HG02588 (cell line): ENCODE results near the gene EIF4A3.

Experiments
- ATAC-seq: cut with Tn5 transposase; IDR thresholded peaks from one replicate; pipeline ENCODE4 v1.9.1; 2021; ENCODE audit warnings: mild to moderate bottlenecking, moderate library complexity; ENCODE audit not compliant: unreplicated experiment

EIF4A3 gene

DNA sequence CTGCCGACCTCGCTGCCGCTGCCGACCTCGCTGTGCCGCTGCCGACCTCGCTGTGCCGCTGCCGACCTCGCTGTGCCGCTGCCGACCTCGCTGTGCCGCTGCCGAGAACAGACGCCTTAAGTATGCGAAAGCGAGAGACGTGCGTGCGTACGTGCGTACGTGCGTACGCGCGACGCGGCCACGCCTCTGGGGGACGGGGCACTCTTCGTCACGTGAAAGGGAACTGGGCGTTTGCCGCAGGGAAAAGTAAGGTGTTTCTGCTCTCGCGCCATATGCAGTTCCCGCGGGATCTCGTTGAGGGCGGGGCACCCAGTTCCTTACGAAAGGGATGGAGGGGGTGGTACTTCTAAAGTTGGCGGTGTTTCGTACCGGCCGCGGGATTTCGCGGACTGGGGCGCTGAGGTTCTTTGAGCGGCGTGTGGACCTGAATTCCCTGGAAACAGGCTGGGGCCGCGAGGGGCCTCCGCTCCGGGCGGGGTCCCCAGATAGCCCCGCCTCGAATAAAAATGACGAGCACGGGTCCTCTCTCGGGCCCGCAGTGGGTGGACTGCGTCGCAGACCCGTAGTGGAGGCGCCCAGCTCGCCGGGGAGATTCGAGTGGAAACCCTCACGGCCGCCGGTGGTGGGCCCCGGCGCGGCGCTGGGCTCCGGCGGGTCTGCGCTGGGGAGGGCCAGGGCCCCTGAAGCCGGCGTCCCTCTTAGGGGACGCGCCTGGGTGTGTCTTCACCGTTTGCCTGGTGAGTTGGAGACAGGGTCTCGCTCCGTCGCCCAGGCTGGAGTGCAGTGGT is at the start of gene EIF4A3:
TSS of gene EIF4A3 (minus strand) at position 94 of the 788 bp plus-strand sequence. CDS start 167 bp downstream, outside the sequence.
- ATAC-seq, result peak; percentile 81

- no peak for ATAC-seq
Measured at GRCh38 chr17:80196652-80197051, 49.7 kb upstream of the EIF4A3 start.

DNA sequence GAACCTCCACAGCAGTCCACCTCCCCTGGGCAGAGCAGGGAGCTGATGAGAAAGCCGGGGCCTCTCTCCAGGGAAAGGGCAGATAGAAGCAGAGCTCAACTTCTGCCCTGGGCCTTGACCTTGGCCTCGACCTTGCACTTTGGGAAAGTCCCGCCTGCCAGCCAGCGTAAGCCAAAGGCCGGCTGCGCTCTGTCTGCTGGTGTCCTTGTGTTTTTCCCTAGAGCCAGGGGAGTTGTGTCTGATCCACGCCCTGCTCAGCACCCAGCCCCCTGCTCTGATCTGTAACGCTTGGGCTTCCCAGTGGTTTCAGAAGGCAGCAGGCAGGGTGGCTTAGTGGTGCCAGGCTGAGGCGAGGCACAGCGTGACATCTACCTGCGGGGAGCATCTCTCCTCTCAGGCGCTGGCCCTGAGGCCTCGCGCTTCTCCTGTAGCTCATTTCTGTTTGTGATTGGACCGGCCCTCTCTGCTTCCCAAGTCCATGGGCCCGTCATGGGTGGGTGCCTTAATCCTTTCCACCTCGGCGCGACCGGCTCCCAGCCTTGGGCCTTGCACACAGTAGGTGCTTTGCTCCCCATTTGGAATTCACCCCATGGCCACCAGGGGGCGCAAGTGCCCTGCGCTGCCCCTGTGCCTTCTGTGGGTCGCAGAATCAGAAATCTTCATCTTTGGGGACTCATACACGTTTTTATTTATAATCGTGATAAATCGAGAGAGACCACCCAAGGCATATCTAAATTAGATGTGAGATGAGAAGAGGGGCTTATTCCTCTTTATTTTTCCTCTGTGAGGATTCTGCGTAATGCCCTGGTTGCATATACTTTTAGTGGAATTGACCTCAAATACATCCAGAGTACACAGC is 49.0 kb upstream of the EIF4A3 start:
- ATAC-seq, result no peak

- ATAC-seq, result no peak
Measured at GRCh38 chr17:80195141-80195540, 48.2 kb upstream of the EIF4A3 start.

DNA sequence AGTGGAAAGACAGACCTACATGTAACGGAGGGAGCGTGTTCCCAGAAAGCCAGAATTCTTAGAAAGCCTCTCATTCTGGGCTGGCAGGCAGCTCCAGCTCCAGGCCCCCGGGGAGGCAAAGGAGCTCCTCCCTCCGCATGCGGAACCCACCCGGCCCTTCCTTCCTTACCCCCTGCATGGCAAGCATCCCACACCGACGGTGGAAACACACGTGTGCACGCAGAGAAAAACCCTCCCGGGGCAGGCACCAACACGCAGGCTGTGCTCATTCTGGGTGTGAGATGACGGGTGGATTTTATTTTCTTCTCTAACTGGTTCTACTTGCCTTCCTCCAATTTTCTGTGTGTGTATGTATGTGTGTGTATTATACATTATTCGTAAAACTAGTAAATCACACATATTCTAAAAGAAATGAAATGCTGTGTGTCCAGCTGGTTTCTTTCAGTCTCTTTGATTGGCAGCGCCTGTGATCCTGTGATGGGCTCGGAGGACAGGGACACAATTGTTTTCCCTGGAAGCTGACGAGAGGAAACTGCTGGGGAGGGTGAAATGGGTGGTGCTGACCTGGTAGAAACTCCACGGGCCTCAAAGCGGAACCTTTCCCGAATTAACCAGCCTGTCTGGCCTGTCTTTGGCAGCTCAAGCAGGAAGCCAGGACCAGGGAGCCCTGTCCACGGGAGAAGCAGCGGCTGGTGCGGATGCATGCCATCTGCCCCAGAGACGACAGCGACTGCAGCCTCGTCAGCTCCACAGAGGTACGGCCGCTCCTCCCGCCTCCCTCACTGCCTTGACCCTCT is 45.1 kb upstream of the EIF4A3 start:
- ATAC-seq, result no peak

GRCh38 chr17:80191192-80191591 is 44.3 kb upstream of the EIF4A3 start:
- ATAC-seq, result no peak

GRCh38 chr17:80190716-80191115 is 43.8 kb upstream of the EIF4A3 start:
- no peak for ATAC-seq

DNA sequence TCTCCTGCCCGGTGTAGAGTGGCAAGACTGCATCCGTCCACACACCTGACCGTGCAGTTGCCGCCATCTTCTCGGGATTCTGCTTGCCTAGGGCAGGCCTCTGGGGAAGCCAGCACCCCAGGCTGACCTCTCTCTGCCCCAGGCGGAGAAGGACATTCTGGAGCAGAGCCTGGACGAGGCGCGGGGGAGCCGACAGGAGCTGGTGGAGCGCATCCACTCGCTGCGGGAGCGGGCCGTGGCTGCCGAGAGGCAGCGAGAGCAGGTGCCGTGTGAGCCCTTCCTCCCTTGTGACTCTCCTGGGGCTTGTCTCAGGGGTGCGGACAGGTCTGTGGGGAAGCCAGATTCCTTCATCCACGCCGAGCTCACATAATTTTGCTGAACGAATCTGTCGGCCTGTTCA is 42.7 kb upstream of the EIF4A3 start:
- ATAC-seq, result no peak

DNA sequence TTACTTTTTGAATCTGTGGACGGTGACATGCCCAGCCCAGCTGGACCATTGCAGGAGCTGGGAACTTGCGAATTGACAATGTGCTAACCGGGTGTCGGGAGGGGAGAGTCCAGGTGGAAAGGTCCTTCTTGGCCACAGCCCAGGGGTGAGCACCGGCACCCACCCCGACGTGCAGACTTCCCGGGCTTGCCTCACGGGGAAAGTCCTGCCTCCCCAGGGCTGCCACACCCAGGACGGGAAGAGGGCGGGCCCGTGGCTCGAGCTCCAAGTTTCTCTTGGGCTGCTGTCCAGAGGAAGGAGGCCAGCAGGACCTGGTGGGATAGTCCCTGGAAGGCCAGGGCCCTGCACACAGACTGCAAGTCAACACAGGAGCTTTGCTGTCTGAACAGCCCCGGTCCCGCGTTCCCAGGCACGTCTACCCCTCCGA is 40.6 kb upstream of the EIF4A3 start:
- no peak for ATAC-seq

DNA sequence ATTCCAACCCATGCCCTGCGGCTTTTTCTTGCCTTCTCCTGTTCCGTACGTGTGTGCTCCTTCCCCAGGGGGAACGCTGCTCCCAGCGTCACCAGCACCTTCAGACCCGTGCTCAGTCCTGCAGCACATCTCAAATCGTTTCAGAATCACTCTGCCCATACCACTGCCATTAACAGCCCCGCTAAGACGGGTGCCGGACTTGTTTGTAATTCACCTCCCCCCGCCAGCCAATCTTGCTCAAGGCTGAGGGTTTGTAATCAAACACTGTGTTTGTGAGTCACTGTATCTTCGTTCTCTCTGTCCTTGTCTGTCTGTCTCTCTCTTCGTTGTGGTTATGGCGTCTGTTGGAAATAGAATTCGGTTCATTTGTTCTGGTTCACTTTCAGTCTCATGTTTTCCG is 40.2 kb upstream of the EIF4A3 start:
- ATAC-seq, result no peak

DNA sequence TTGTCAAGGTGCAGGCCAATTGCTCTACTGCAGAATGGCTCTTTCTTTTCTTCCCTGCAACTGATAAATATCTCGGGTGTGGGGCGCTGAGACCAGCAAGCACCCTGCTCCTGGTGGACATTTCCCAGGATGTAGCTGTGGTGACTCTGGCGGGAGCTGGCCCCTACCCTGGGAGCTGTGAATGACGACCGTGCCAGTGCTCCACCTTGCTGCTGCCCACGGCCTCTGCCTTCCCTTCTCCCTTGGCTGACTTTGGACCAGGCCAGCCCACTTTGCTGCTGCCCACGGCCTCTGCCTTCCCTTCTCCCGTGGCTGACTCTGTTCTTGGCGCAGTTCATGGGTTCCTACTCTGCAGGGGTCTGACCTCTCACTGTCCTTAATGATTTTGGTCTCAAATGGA is 39.0 kb upstream of the EIF4A3 start:
- no peak for ATAC-seq

DNA sequence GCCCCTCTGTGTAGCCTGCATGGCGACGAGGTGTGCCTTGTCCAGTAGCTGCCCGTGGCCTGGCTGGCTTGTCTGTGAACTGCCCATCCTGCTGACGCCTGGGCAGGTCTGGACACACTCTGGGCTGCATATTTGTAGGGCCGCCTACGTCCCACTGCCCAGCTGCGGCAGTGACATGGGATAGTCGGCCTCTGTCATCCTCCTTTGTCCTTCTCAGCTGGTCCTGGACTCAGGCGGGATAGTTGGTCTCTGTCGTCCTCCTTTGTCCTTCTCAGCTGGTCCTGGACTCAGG is 37.4 kb upstream of the EIF4A3 start:
- ATAC-seq, result no peak

DNA sequence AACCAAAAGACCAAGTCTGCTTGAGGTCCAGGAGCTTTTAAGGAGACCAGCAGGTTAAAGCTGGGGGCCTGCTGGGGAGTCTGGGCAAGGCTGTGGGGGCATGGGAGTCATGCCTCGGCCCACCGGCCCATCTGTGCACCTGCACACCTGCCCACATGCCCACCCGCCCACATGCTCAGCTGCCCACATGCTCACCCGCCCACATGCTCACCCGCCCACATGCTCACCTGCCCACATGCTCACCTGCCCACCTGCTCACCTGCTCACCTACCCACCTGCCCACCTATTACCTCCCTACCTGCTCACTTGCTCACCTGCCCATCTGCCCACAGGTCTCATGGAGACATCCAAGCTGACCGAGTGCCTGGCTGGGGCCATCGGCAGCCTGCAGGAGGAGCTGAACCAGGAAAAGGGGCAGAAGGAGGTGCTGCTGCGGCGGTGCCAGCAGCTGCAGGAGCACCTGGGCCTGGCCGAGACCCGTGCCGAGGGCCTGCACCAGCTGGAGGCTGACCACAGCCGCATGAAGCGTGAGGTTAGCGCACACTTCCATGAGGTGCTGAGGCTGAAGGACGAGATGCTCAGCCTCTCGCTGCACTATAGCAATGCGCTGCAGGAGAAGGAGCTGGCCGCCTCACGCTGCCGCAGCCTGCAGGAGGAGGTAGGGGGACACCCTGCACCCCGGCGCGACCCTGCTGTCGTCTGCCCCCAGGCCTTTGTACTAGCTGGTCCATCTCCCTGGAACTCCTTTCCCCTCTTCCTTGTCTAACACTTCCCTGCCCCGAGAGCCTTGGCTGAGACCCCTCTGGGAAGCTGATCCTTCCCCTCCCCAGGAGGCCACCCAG is 36.9 kb upstream of the EIF4A3 start:
- no peak for ATAC-seq

GRCh38 chr17:80182845-80183223 is 35.9 kb upstream of the EIF4A3 start:
- ATAC-seq, result no peak

- ATAC-seq, result no peak
Measured at GRCh38 chr17:80182118-80182844, 35.4 kb upstream of the EIF4A3 start.

- no peak for ATAC-seq
Measured at GRCh38 chr17:80181431-80181830, 34.5 kb upstream of the EIF4A3 start.

- no peak for ATAC-seq
Measured at GRCh38 chr17:80180192-80180591, 33.3 kb upstream of the EIF4A3 start.

DNA sequence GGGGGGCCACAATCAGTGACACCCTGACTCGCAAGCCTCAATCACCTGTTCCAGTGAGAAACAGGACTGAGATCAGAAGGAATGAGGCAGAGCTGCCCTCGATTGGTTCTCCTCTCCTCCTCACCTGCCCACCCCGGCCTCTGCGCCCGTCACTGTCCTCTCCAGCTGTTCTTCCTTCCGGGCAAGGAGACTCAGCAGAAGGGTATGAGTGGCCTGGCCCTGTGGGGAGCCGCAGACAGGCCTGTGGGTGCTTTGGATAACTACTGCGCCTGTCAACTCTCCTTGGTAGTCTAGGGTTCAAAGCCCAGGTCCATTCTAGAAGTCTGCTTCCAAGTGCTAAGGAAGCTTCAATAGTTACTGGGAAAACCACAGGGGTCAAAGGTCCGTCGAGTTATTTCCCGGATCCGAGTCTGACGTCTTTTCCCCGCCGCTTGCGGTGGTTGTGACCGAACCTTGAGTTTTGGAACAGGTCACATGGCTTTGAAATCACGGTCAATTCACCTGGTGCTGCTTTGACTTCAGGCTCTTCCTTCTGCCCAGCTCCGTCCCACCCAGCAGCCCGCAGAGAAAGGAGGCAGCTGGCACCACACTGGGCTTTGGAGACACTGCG is 31.2 kb upstream of the EIF4A3 start:
- ATAC-seq, result no peak

DNA sequence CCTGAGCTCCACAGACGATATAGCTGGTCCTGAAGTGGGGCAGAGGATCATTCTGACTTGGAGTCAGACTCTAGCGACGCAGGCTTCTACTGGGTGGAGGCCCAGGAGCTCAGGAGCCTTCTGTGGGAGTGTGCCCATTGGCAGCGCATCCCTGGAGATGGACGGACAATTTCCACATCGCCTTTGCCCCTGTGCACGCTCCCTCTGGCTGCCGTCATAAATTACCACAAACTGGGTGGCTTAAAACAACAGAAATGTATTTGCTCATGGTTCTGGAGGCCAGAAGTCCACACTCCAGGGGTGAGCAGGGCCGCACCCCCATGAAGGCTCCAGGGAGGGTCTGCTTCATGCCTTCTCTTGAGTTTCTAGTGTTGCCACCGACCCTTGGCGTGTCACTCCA is 29.8 kb upstream of the EIF4A3 start:
- ATAC-seq, result no peak

- ATAC-seq, result no peak
Measured at GRCh38 chr17:80173916-80174315, 27.0 kb upstream of the EIF4A3 start.
